GM12875 (cell line): Measurements from ENCODE around the gene MKRN1.
"Not testable (repeated sequence)": the region's sequence is repeated elsewhere in the genome, so short reads cannot be mapped to it uniquely, and the experiment has no call there.

Source experiments
- H3K4me3 ChIP-seq: one replicate; pipeline ENCODE4 v1.5.1; 2011; ENCODE audit warnings: low read depth, low read length, control low read depth
- CTCF ChIP-seq: IDR thresholded peaks from 2 replicates; pipeline ENCODE4 v1.5.1; 2011; ENCODE audit warnings: low read depth, mild to moderate bottlenecking, control low read depth, inconsistent platforms, low read length, moderate library complexity, borderline replicate concordance; ENCODE audit not compliant: insufficient read depth

MKRN1 gene

GRCh38 chr7:140518370-140519006, 39.2 kb upstream of the MKRN1 start:
- H3K4me3 ChIP-seq, result no peak overlapping the region
- TF ChIP-seq CTCF, result no peak

GRCh38 chr7:140517546-140518369, 38.5 kb upstream of the MKRN1 start:
- TF ChIP-seq CTCF, result peak; percentile 80
- H3K4me3 ChIP-seq, result no peak overlapping the region

GRCh38 chr7:140512317-140513000, 33.2 kb upstream of the MKRN1 start:
- H3K4me3 ChIP-seq, result no peak overlapping the region
- no peak for TF ChIP-seq CTCF

- no peak overlapping the region for H3K4me3 ChIP-seq
- TF ChIP-seq CTCF, result no peak
Observed at GRCh38 chr7:140509789-140510188, 30.5 kb upstream of the MKRN1 start.

- H3K4me3 ChIP-seq, result not testable (repeated sequence)
Observed at GRCh38 chr7:140507556-140507955, 28.3 kb upstream of the MKRN1 start.

GRCh38 chr7:140506788-140507464, 27.6 kb upstream of the MKRN1 start:
- no peak for TF ChIP-seq CTCF
- no peak overlapping the region for H3K4me3 ChIP-seq

GRCh38 chr7:140501966-140502365, 22.7 kb upstream of the MKRN1 start:
- H3K4me3 ChIP-seq, result no peak overlapping the region
- TF ChIP-seq CTCF, result no peak

GRCh38 chr7:140497807-140498206, 18.5 kb upstream of the MKRN1 start:
- H3K4me3 ChIP-seq, result not testable (repeated sequence)
